Measurements from ENCODE around the gene RASGRP4.
"Not testable (repeated sequence)": the region's sequence is repeated elsewhere in the genome, so short reads cannot be mapped to it uniquely, and the experiment has no call there.

RASGRP4 gene

GRCh38 chr19:38367041-38367440 is 59.0 kb downstream of the RASGRP4 start:
- DNase-seq, result no peak

GRCh38 chr19:38362946-38363688 is 62.9 kb downstream of the RASGRP4 start:
- DNase-seq, result not testable (repeated sequence)

GRCh38 chr19:38362076-38362945 is 63.7 kb downstream of the RASGRP4 start:
- peak; percentile 79 for DNase-seq

GRCh38 chr19:38361633-38362075 is 64.4 kb downstream of the RASGRP4 start:
- DNase-seq, result peak; percentile 72

GRCh38 chr19:38360839-38361631 is 65.0 kb downstream of the RASGRP4 start:
- no peak for DNase-seq

GRCh38 chr19:38360351-38360750 is 65.7 kb downstream of the RASGRP4 start:
- DNase-seq, result no peak

GRCh38 chr19:38359242-38360021 is 66.6 kb downstream of the RASGRP4 start:
- DNase-seq, result no peak
